ENCODE results near the gene TMEM273. TPM values are rescaled to one million over a fixed set of nuclear protein-coding genes. Genes with fewer than 3 reads are reported as not detected.
"Not testable (repeated sequence)": the region's sequence is repeated elsewhere in the genome, so short reads cannot be mapped to it uniquely, and the experiment has no call there.

The TMEM273 gene
- total RNA-seq, 1 experiment from 2014 or later: not detected

DNA sequence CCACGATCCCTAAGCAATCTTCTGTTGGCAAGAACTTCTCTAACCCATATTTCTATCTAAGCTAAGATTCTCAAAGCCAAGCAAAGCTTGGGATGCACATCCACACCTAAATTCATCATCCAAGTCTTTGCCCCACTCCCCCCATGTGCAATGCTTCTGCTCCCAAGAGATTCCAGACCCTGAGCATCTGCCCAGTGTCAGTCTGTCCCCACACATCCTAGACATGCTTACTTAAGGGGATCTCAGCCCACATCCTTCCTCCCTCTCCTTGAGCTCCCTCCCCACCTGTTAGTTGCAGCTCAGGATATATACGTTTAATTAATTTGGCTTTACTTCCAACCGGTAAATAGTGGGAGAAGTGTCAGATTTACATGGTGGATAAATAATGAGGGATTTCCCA lies 17.0 kb upstream of the TMEM273 start:
- DNase-seq (ENCODE audit: low spot score): no peak

DNA sequence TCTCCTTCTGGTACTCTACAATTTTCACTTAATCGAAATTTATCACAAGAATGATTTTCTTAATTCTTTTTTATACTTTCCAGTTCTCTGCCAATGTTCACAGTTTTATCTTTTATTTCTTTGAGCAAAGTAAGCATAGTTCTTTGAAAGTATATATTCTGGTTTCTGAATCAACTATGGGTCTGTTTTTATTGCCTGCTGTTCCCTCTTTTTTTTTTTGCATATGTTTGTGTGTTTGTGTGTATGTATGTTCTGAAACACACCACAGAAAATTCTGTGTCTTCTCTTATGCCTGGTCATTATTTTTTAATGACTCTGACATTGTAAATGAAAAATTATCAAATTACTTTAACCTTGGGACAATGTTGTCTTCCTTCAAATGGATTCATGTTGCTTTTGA lies 15.9 kb upstream of the TMEM273 start:
- no peak for DNase-seq (ENCODE audit: low spot score)

DNA sequence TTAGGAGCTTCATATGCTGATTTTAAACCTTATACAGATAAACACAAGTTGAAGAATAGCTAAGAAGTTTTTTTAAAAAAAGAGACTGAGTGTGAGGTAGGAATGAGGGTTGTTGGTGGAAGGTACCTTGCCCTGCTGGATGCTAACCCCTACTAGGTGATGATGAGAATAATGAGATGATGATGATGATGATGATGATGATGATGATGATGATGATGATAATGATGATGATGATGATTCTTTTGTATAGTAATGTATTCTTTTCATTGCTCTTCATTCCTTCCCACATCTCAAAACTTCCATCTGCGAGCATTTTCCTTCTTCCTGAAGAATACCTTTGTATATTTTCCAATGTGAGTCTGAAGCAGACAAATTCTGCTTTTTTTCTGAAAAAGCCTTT lies 14.1 kb upstream of the TMEM273 start:
- no peak for DNase-seq (ENCODE audit: low spot score)

DNA sequence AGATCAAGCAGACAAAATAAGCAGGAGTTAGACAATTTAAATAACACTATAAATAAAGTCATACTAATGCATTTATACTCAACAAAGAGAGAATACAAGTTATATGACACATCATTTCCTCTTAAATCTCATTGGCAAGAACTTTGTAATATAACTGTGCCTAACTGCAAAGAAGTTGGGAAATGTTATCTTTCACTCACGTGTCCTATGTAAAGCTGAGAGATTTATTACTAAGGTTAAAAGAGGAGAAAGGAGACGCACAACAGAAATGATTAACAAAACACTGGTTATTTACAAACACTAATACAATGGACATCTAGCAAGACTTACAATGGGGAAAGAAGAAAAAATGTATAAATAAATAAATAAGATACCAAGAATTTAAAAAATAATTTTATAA lies 12.7 kb upstream of the TMEM273 start:
- DNase-seq (ENCODE audit: low spot score): no peak

DNA sequence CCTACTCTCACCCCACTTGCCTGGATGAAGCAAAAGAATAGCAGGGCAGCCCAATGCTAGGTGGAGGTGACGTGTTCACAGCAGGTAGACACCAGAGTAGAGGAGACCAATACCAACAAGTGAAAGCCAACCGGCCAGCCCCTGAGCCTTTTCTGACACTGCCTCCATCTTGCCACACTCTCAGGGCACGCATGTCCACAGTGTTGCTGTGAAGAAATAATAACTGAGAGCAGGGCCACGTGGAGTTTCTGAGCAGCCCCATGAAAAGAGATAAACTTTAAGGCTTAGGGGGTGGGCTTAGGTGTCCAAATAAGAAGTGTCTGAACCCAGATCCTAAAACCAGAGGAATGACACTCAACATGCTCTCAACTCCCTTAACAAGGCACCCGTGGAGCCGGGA lies 9.0 kb upstream of the TMEM273 start:
- no peak for DNase-seq (ENCODE audit: low spot score)

DNA sequence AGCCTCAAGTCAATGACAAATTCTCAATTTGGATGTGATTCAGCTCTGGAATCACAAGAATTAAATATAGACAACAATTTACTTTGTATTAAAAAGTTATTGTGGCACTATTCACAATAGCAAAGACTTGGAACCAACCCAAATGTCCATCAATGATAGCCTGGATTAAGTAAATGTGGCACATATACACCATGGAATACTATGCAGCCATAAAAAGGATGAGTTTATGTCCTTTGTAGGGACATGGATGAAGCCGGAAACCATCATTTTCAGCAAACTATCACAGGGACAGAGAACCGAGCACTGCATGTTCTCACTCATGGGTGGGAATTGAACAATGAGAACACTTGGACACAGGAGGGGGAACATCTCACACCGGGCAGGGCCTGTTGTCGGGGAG lies 7.7 kb upstream of the TMEM273 start:
- not testable (repeated sequence) for DNase-seq (ENCODE audit: low spot score)

- no peak for DNase-seq (ENCODE audit: low spot score)
Measured at GRCh38 chr10:49194212-49194920, 6.2 kb upstream of the TMEM273 start.

- DNase-seq (ENCODE audit: low spot score): no peak
Measured at GRCh38 chr10:49191349-49191748, 3.2 kb upstream of the TMEM273 start.

DNA sequence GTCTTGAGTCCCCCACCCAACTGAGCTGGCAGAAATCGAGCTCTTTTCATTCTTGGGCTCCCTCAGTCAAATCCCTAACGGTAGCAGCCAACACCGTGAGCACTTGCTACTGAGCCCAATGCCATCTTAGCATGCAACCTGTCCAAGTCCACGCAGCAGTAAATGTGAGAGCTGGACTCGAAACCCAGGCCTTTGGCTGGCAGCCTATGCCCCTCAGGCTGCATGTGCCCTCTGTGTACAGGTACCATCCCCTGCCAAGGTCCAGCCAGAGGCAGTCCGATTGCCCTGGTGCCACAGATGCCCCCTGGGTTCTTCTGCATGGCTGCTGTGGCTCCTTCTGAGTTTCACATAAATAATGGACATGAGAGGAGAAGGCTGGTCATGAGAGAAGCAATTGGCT lies 1.2 kb upstream of the TMEM273 start:
- no peak for DNase-seq (ENCODE audit: low spot score)

- DNase-seq (ENCODE audit: low spot score): no peak
Measured at GRCh38 chr10:49187044-49187484, 1.1 kb downstream of the TMEM273 start.

DNA sequence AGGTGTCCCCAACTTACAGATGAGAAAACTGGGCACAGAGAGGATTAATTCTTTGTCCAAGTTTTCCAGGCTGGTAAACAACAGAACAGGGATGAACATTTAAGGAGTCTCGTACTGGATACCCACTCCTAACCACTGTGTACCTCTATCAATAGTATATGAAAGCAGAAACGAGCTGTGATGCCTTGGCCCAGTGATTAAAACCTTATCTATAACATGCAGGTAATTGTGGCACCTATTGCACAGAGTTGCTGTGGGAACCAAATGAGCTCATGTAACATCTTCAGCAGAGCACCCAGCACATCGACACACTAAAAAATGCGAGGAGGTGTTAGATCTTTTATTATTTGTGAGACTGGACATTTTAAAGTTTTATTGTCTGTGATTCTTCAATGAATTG lies 1.6 kb downstream of the TMEM273 start:
- DNase-seq (ENCODE audit: low spot score): no peak

DNA sequence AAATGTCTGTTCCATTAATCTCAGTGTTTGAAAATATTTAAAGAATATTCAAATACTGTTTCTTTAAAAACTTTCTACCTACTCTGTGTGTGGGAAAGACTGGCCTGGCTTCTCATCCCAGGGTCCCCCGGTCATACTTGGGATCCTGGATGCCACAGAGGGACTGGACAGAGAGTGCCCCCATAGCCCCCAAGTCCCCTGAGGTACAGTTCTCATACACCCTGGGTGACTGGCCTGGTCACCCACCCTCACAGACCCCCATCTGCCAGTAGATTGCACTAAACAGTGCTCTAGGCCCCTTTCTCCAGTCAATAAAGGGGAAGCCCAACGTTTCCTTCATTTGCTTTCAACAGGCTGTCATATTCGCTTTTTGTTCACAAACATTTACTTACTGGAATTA lies 3.0 kb downstream of the TMEM273 start:
- DNase-seq (ENCODE audit: low spot score): no peak

DNA sequence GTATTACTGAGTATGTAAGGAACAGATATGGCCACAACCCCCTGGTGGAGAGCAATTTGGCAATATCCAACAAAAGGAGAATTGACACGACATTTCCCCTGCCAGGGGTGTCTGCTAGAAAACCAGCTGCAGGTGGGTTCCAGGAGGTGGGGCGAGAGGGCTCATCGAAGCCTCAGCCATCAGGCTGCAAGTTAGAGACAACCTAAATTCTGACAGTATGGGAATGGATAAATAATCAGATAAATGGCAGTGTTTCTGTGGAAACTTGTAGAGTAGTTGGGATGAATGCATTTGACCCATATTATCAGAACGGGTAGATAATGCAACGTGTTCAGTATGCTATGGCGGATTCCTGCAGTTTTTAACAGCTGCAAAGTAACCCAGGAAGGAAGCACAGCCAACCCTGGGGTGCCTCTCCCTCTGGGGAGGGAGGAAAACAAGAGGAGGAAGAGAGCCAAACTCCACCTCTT lies 3.5 kb downstream of the TMEM273 start:
- DNase-seq (ENCODE audit: low spot score): no peak

- no peak for DNase-seq (ENCODE audit: low spot score)
Measured at GRCh38 chr10:49183596-49184542, 4.3 kb downstream of the TMEM273 start.

DNA sequence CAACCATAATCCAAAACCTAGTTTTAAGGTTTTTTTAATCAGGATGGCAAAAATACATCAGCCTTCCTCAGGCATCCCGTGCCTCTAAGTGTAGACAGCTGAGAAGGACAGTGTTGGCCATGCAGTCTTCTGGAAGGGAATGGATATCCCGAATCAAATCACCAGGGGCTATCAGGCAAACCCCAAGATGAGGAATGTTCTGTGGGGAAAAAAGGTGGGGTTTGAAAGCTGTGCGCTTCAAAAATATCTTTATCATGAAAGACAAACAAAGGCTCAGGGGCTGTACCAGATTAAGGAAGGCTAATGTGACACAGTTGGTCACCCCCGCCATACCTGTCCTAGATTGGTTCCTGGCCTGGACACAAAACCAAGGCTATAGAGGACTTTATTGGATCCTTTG lies 5.4 kb downstream of the TMEM273 start:
- DNase-seq (ENCODE audit: low spot score): no peak

- DNase-seq (ENCODE audit: low spot score): no peak
Measured at GRCh38 chr10:49180444-49180860, 7.7 kb downstream of the TMEM273 start.

DNA sequence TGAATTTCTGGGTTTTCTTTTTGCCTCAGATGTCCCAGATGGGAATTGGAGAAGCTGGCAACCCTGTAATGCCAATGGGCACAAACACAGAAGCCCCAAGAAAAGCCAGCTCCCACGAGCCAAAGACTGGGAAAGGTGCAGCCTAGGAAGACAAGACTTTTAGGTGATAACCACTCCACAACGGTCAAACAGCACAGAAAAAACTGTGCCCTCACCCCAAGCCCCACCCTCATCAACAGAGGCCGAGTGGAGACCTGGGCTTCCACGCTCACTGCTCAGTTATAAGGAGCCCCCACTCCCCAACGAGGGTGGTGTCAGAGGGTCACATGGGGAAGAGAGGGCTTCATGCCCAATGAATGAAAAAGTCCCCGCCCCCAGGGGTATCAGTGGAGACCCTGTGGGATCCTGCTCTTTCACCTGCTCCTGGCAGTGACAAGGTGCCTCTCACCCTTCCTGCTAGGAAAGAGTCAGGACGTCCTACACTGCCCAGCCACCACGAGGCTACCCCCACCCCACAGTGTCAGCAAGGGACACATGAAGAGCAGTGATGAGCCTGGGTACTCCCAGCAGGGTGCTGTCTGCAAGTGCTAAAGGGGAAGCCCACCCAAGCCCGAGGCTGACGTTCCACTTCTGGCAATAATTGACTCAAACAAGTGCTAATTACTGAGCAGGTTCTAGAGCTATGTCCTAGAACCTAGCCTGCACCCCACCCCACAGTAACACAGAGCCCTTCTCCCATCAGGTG lies 8.3 kb downstream of the TMEM273 start:
- no peak for DNase-seq (ENCODE audit: low spot score)

DNA sequence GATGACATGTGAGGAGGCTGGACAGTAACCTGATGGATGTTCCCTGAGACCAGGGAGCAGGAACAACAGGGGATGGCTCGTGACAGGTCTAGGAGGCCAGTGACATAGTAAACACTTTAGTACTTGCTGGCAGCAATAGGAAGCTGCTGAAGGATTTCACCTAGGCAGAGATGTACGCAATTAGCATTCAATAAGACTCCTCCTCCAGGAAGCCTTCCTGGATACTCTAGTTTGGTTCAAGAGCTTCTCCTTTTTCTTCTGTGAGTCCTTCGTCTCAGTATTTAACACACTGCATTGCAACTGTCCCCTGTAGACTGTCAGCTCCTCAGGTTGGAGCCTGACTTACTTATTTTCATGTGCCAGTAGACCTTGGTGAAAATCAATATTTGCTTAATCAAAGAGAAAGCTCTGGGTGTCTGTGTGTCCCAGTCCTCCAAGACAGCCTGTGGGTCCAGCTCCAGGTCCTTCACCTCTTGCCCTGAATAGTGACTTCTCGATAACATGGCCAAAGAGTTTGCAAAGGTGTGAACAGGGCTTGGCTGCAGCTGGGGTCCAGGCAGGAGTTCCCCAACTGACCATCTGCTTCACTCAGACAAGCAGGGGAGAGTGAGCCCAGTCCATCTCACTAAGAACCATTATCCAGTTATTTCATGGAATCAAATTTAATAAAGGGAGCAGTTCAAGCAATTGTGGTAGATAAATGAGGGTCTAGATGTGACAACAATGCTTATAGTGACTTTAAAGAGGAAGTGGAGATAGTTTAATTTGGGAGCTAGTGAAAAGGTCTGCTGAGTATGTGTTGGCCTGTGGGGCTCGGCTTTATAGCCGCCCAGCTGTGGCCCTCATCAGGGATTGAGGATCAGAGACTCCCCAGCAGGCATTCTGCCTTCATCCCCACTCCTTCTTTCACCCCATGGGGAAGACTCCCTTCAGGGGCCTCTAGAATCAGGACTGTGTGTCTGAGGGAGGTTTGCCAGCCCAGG lies 9.4 kb downstream of the TMEM273 start:
- no peak for DNase-seq (ENCODE audit: low spot score)

- DNase-seq (ENCODE audit: low spot score): peak; percentile 89
Measured at GRCh38 chr10:49177391-49178355, 10.5 kb downstream of the TMEM273 start.
